CD4-positive, alpha-beta memory T cell (primary cell): ENCODE results near the gene ZNF281. TPM values are rescaled to one million over a fixed set of nuclear protein-coding genes. Genes with fewer than 3 reads are reported as not detected.
"Not testable (repeated sequence)": the region's sequence is repeated elsewhere in the genome, so short reads cannot be mapped to it uniquely, and the experiment has no call there.

ENCODE experiments used
- CTCF ChIA-PET: fragments of 350-600 bp; sonication (Branson Sonifier 250); formaldehyde crosslinking; loops from one replicate; lab custom pipeline; 2021; ENCODE audit warnings: inconsistent platforms; ENCODE audit not compliant: partially characterized antibody; lab: Charles Lee
- POLR2A ChIA-PET: fragments of 350-600 bp; sonication (Branson Sonifier 250); formaldehyde crosslinking; loops from one replicate; lab custom pipeline; 2021; ENCODE audit not compliant: partially characterized antibody; lab: Charles Lee
- DNase-seq, 5 donors: peaks; one replicate each; pipeline versions ENCODE4 v3.0.0 to v3.0.0-alpha.2; 2020 to 2022; ENCODE audit warnings: mixed read lengths in 1 of 5
- H3K27ac ChIP-seq: one replicate; pipeline ENCODE4 v1.7.0; 2013; ENCODE audit warnings: low read depth, low read length
- H3K27me3 ChIP-seq: 2 replicates; pipeline ENCODE4 v1.7.0; 2013; ENCODE audit warnings: mild to moderate bottlenecking, low read length, moderate library complexity; ENCODE audit not compliant: insufficient read depth
- H3K36me3 ChIP-seq: 2 replicates; pipeline ENCODE4 v1.7.0; 2013; ENCODE audit warnings: mild to moderate bottlenecking, low read length, moderate library complexity; ENCODE audit not compliant: insufficient read depth
- H3K4me1 ChIP-seq: 2 replicates; pipeline ENCODE4 v1.7.0; 2013; ENCODE audit warnings: mild to moderate bottlenecking, low read length, moderate library complexity; ENCODE audit not compliant: insufficient read depth
- H3K4me3 ChIP-seq, 2 donors: one replicate each; pipeline ENCODE4 v1.7.0; 2013; ENCODE audit warnings: low read length in 2 of 2, mild to moderate bottlenecking in 1 of 2
- H3K9me3 ChIP-seq, 2 donors: one replicate each; pipeline ENCODE4 v1.7.0; 2013; ENCODE audit warnings: low read length in 2 of 2, control low read depth in 1 of 2; ENCODE audit not compliant: control insufficient read depth in 1 of 2
- H3K27ac Mint-ChIP-seq, 7 donors: one replicate each; pipeline ENCODE4 v1.8.0; 2020 to 2021; ENCODE audit warnings: mixed read lengths in 7 of 7, mild to moderate bottlenecking in 6 of 7, inconsistent platforms in 3 of 7, moderate library complexity in 3 of 7
- H3K27me3 Mint-ChIP-seq, 2 donors: one replicate each; pipeline ENCODE4 v1.8.0; 2020 to 2021; ENCODE audit warnings: mixed read lengths in 2 of 2
- H3K36me3 Mint-ChIP-seq, 2 donors: one replicate each; pipeline ENCODE4 v1.8.0; 2020 to 2021; ENCODE audit warnings: mixed read lengths in 2 of 2, inconsistent platforms in 1 of 2, mild to moderate bottlenecking in 1 of 2
- H3K4me1 Mint-ChIP-seq, 4 donors: one replicate each; pipeline ENCODE4 v1.8.0; 2020 to 2021; ENCODE audit warnings: mixed read lengths in 4 of 4, mild to moderate bottlenecking in 1 of 4
- H3K4me3 Mint-ChIP-seq, 8 donors: one replicate each; pipeline ENCODE4 v1.8.0; 2020 to 2021; ENCODE audit warnings: mixed read lengths in 8 of 8, mild to moderate bottlenecking in 7 of 8, moderate library complexity in 6 of 8, inconsistent platforms in 3 of 8
- H3K9me3 Mint-ChIP-seq, 8 donors: one replicate each; pipeline ENCODE4 v1.8.0; 2020 to 2021; ENCODE audit warnings: mixed read lengths in 8 of 8, mild to moderate bottlenecking in 5 of 8, inconsistent platforms in 3 of 8, moderate library complexity in 1 of 8
- intact Hi-C: fragments of 100-400 bp; cut with micrococcal nuclease; formaldehyde crosslinking; loops from one replicate; pipeline ENCODE4 v1.15.1; 2023
- polyA plus RNA-seq, 2 donors: library from polyadenylated mRNA; unstranded; fragments of 300-500 nt; fragmentation: Illumina TruSeq; gene quantifications; one replicate each; pipeline ENCODE4 v1.2.3, GENCODE V29; 2021
- total RNA-seq, 2 experiments: library from RNA; stranded (reverse); gene quantifications; one replicate each; pipeline ENCODE4 v1.2.3, GENCODE V29; 2021

ZNF281 gene
- total and polyA plus RNA-seq, 4 experiments from 2014 or later = 23.1 to 39.5 (median 25.0) TPM

DNA sequence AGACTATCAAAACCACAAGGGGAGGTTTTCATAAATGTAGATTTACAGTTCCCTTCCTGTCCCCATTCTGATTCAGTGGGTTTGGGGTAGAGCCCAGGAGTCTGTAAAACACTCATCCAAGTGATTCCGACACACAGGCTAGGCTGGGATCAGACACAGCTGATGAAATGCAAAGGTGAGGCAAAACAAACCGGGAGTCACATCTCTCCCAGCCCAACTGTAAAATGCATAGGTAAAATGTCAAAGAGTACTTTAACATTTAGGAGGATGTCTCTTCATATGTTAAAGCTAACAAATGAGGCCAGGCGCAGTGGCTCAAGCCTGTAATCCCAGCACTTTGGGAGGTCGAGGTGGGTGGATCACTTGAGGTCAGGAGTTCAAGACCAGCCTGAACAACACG is 45.0 kb downstream of the ZNF281 start:
- H3K9me3 ChIP-seq = no peaks in the 10 kb centered on the region
- Mint-ChIP-seq H3K36me3 (peaks cover 1 to 15% of the 10 kb centered on the region in 2 donors), H3K4me3 (no peak overlapping the region), H3K27me3 (no peaks in the 10 kb centered on the region), H3K9me3 (no peaks in the 10 kb centered on the region), H3K27ac (no peak overlapping the region), H3K4me1 (no peaks in the 10 kb centered on the region)
- H3K4me1 ChIP-seq = no peaks in the 10 kb centered on the region
- H3K4me3 ChIP-seq = no peak overlapping the region
- no peak for DNase-seq
- intact Hi-C loops = no loop called here
- POLR2A ChIA-PET = no interaction called here
- no peak overlapping the region for H3K27ac ChIP-seq
- CTCF ChIA-PET = interaction anchor here (0.9 to 1.1 kb wide), 2 partner anchors 16 to 24 kb away, joined by 3 read pairs; no protein-coding TSS in a partner anchor
- H3K36me3 ChIP-seq = no peaks in the 10 kb centered on the region
- no peaks in the 10 kb centered on the region for H3K27me3 ChIP-seq

DNA sequence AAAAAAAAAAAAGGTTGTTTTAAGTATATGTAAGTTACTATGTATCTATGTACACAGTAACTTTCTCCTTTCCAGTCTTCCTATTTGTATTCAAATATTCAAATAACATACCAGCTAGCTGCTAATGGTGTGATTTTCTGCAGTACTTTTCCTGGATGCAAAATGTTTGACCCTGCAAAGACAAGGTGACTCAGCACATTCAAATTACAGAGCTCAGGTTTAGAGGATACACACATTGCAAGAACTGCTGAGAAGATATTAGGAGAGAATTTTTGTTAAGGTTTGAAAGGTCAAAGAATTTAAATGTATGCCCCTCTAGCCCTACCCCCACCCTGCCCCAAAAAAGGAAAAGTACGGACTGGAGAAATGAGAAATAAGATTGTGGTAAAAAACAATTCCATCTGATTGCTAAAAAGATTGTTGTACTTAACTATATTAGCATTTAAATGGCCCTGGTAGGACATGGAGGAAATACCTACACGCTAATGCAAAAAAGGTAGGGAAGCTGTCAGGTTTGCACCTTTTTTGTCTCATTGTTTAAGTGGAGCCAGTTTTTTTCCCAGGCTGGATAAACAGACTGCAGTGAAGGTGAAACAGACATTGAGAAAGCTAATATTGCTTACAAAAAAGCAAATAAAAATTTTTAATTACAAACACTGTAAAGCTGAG is 45.6 kb downstream of the ZNF281 start:
- Mint-ChIP-seq H3K27me3 (no peaks in the 10 kb centered on the region), H3K36me3 (peaks cover 1 to 11% of the 10 kb centered on the region in 2 donors), H3K4me1 (no peaks in the 10 kb centered on the region), H3K9me3 (no peaks in the 10 kb centered on the region), H3K27ac (no peak overlapping the region), H3K4me3 (no peak overlapping the region)
- Histone ChIP-seq H3K9me3 (no peaks in the 10 kb centered on the region), H3K27me3 (no peaks in the 10 kb centered on the region), H3K36me3 (no peaks in the 10 kb centered on the region), H3K27ac (no peak overlapping the region), H3K4me3 (no peak overlapping the region), H3K4me1 (no peaks in the 10 kb centered on the region)
- intact Hi-C loops = no loop called here
- DNase-seq = no peak
- ChIA-PET CTCF (no interaction called here), POLR2A (interaction anchor here (1.0 kb wide), 1 partner anchor 11 kb away, joined by 3 read pairs; no protein-coding TSS in a partner anchor)

DNA sequence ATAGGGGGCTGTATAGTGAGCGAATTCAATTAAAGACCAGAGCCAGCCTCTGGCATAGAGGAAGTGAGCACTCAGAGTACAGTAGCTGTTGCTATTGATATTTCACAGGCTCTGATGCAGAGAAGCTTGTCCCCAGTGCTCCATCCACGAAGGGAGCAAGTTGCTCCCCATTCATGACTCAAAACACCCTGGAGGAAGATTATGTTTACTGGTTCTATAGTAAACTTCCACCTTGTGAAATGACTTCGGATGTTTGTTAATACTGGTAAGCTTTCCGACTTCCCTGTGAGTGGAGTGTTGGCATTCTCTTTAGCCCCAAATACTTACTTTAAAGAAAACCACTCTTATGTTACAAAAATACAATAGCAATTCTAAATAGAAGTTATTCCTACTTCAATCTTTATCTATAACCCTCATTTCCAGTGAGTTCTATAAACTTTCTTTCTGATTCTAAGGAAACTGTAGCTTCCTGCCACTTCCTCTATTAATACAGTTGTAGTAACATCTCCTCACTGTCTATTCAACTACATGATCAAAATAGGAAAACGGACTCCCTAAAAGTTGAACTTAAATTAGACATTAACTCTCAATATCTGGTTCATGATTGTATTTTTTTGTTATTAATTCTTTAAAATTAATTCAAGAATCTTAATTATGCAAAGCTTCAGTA is 46.4 kb downstream of the ZNF281 start:
- POLR2A ChIA-PET = interaction anchor here (1.0 kb wide), 1 partner anchor 10 kb away, joined by 3 read pairs; no protein-coding TSS in a partner anchor
- Mint-ChIP-seq H3K27me3 (no peaks in the 10 kb centered on the region), H3K27ac (no peak overlapping the region), H3K36me3 (peaks cover 1 to 7% of the 10 kb centered on the region in 2 donors), H3K4me3 (no peak overlapping the region), H3K4me1 (no peaks in the 10 kb centered on the region), H3K9me3 (no peaks in the 10 kb centered on the region)
- no peaks in the 10 kb centered on the region for H3K27me3 ChIP-seq
- DNase-seq = no peak
- intact Hi-C loops = no loop called here
- no peaks in the 10 kb centered on the region for H3K9me3 ChIP-seq
- no peaks in the 10 kb centered on the region for H3K4me1 ChIP-seq
- H3K36me3 ChIP-seq = no peaks in the 10 kb centered on the region
- CTCF ChIA-PET = no interaction called here
- no peak overlapping the region for H3K27ac ChIP-seq
- H3K4me3 ChIP-seq = no peak overlapping the region

DNA sequence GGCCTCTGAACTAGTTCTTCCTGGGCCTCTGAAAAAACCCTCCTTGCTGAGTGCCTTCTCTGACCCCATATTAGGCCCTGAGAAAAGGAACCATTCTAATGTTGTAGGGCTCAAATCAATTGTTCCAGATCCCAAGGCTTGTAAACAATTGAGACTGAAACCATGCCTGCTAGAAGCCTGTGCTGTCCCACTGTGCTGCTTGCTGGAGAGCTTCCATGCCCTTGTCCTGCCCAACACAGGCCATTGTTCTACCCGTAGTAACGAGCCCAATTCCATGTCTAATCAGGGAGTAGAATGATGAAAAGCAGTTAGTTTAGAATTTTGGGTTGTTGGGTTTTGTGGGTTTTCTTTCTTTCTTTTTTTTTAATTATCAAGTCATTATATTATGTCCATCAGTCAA is 47.4 kb downstream of the ZNF281 start:
- Histone ChIP-seq H3K27ac (no peak overlapping the region), H3K4me1 (no peaks in the 10 kb centered on the region), H3K4me3 (no peak overlapping the region), H3K27me3 (no peaks in the 10 kb centered on the region), H3K9me3 (no peaks in the 10 kb centered on the region), H3K36me3 (no peaks in the 10 kb centered on the region)
- Mint-ChIP-seq H3K36me3 (peaks cover 0 to 4% of the 10 kb centered on the region in 2 donors), H3K27me3 (no peaks in the 10 kb centered on the region), H3K27ac (no peak overlapping the region), H3K4me3 (no peak overlapping the region), H3K4me1 (no peaks in the 10 kb centered on the region), H3K9me3 (no peaks in the 10 kb centered on the region)
- POLR2A ChIA-PET = no interaction called here
- CTCF ChIA-PET = no interaction called here
- DNase-seq = no peak
- intact Hi-C loops = no loop called here

DNA sequence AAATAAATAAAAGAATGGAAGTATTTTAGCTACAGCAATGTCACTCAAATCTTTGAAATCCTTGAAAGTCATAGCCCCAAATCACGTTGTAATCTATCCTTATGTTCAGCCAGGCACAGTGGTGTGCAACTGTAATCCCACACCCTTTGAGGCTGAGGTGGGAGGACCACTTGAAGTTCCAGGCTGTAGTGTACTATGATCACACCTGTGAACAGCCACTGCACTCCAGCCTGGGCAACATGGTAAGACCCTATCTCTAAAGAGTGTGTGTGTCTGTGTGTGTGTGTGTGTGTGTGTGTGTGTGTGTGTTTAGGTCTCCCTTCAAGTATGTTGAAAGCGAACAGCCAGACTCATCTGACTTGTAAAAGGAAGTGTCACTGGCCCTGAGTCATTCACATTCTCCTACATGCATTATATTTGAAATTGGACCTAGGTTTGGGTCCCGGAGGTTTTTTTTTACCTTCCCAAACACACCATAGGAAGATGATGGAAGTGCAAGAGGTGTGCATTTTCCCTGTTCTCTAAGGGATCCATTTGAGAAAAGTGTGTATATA is 50.1 kb downstream of the ZNF281 start:
- no peaks in the 10 kb centered on the region for H3K9me3 ChIP-seq
- DNase-seq = no peak
- H3K27me3 ChIP-seq = no peaks in the 10 kb centered on the region
- Mint-ChIP-seq H3K9me3 (peaks cover 0 to 2% (median 0%) of the 10 kb centered on the region in 8 donors), H3K27me3 (no peaks in the 10 kb centered on the region), H3K4me3 (no peak overlapping the region), H3K36me3 (no peaks in the 10 kb centered on the region), H3K4me1 (peaks cover 0 to 3% (median 0%) of the 10 kb centered on the region in 4 donors), H3K27ac (no peak overlapping the region)
- H3K4me1 ChIP-seq = no peaks in the 10 kb centered on the region
- no peak overlapping the region for H3K27ac ChIP-seq
- intact Hi-C loops = no loop called here
- H3K4me3 ChIP-seq = no peak overlapping the region
- no peaks in the 10 kb centered on the region for H3K36me3 ChIP-seq
- CTCF ChIA-PET = no interaction called here
- POLR2A ChIA-PET = no interaction called here

DNA sequence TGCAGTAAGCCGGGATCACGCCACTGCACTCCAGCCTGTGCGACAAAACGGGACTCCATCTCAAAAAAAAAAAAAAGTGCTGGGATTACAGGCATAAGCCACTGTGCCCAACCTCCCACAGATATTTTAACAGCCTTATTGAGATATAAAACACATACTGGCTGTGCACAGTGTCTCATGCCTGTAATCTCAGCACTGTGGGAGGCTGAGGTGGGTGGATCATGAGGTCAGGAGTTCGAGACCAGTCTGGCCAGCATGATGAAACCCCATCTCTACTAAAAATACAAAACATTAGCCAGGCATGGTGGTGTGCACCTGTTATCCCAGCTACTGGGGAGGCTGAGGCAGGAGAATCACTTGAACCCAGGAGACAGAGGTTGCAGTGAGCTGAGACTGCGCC is 51.9 kb downstream of the ZNF281 start:
- H3K27ac Mint-ChIP-seq, CTCF ChIA-PET, H3K27me3 Mint-ChIP-seq, POLR2A ChIA-PET, H3K4me1 ChIP-seq, H3K4me3 Mint-ChIP-seq, H3K36me3 ChIP-seq, H3K4me3 ChIP-seq, H3K9me3 ChIP-seq, H3K27me3 ChIP-seq, DNase-seq, intact Hi-C loops, H3K27ac ChIP-seq, H3K36me3 Mint-ChIP-seq, H3K9me3 Mint-ChIP-seq: not testable (repeated sequence)
- peaks cover 7 to 15% (median 10%) of the 10 kb centered on the region in 4 donors for H3K4me1 Mint-ChIP-seq

DNA sequence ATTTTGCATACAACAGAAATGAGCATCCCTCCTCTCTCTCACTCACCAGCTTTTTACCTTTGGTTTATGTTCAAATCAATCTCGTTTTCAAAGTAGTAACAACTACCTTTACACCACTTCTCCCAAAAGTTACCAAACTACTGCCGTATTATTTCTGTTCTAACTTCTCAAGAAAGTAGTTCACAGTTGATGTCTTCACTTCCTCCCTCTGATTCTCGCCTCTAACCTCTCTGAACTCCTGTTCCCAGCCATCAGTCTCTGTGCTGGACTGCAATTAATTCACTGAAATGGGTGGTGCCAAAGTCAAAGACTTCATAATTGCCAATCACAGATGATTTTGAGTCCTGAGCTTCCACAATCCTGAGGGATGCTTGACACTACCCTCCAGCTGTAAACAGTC is 54.0 kb downstream of the ZNF281 start:
- Mint-ChIP-seq H3K4me1 (peaks cover 18 to 32% (median 25%) of the 10 kb centered on the region in 4 donors), H3K4me3 (no peak overlapping the region), H3K9me3 (peaks cover 0 to 2% (median 0%) of the 10 kb centered on the region in 8 donors), H3K36me3 (no peaks in the 10 kb centered on the region), H3K27ac (peak overlapping the region in 1 of 7 donors; percentile 26), H3K27me3 (no peaks in the 10 kb centered on the region)
- intact Hi-C loops = no loop called here
- Histone ChIP-seq H3K4me3 (no peak overlapping the region), H3K4me1 (peaks cover 23% of the 10 kb centered on the region), H3K27me3 (no peaks in the 10 kb centered on the region), H3K9me3 (no peaks in the 10 kb centered on the region), H3K27ac (no peak overlapping the region), H3K36me3 (no peaks in the 10 kb centered on the region)
- CTCF ChIA-PET = no interaction called here
- POLR2A ChIA-PET = interaction anchor here (1.0 kb wide), 1 partner anchor 54 kb away, joined by 4 read pairs; no protein-coding TSS in a partner anchor
- DNase-seq = no peak
